ENCODE results near the gene MSH5.

The MSH5 gene

DNA sequence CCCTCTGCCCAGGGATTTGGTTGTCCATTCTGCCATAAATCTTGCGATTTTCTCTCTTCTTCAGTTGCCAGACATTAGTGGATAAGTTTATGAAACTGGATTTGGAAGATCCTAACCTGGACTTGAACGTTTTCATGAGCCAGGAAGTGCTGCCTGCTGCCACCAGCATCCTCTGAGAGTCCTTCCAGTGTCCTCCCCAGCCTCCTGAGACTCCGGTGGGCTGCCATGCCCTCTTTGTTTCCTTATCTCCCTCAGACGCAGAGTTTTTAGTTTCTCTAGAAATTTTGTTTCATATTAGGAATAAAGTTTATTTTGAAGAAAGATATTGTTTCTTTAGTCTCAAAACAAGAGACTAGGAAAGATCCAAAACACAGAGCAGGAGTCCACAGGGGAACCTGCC is 22.6 kb downstream of the MSH5 start, which contains the start of gene SAPCD1:
Gene SAPCD1, plus strand, starts transcription at position 301 of the 400 bp plus-strand sequence. CDS start 399 bp downstream, outside the sequence.
- TF ChIP-seq, protein P1, sequence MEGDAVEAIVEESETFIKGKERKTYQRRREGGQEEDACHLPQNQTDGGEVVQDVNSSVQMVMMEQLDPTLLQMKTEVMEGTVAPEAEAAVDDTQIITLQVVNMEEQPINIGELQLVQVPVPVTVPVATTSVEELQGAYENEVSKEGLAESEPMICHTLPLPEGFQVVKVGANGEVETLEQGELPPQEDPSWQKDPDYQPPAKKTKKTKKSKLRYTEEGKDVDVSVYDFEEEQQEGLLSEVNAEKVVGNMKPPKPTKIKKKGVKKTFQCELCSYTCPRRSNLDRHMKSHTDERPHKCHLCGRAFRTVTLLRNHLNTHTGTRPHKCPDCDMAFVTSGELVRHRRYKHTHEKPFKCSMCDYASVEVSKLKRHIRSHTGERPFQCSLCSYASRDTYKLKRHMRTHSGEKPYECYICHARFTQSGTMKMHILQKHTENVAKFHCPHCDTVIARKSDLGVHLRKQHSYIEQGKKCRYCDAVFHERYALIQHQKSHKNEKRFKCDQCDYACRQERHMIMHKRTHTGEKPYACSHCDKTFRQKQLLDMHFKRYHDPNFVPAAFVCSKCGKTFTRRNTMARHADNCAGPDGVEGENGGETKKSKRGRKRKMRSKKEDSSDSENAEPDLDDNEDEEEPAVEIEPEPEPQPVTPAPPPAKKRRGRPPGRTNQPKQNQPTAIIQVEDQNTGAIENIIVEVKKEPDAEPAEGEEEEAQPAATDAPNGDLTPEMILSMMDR (IDR thresholded peaks at IDR 0.05), result no peak
- no peak for TF ChIP-seq ZFX (IDR thresholded peaks at IDR 0.05; ENCODE audit: borderline replicate concordance)
- H3K27ac ChIP-seq, result peak within 1 kb of the TSS; percentile 23; the same call in 1 of the 2 replicates

DNA sequence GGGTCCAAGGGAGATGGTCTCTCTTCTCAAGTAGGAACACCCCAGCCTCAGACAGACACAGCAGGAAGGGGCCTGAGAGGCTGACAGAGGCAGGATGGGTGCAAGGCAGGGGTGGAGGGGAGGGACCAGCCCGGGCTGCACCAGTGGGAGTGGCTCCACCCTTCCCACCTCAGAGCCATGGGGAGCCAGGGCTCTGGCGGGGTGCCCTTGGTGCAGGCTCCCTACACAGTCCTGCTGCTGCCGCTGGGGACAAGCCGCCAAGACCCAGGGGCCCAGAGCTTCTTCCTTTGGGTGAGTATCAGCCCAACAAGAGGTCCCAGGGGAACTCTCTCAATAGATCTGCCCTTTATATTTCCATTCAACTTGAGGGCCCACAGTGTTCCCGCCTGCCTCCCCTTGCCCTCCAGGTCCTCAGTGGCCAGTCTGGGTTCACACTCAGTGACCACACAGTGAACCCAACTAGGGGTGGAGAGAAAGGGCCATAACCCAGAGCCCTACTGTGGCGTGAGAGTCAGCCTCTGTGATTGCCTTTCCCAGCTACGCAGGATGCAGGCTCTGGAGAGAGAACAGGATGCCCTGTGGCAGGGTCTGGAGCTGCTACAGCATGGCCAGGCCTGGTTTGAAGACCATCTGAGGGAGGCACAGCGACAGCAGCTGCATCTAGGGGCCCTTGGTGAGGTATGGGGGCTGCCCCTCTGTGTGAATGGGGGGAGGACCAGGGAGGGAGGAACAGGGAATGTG is 23.2 kb downstream of the MSH5 start:
- TF ChIP-seq, protein P1 (IDR thresholded peaks at IDR 0.05), result no peak
- no peak for TF ChIP-seq ZFX (IDR thresholded peaks at IDR 0.05; ENCODE audit: borderline replicate concordance)
- H3K27ac ChIP-seq, result peak overlapping the region; percentile 23; the same call in 1 of the 2 replicates

DNA sequence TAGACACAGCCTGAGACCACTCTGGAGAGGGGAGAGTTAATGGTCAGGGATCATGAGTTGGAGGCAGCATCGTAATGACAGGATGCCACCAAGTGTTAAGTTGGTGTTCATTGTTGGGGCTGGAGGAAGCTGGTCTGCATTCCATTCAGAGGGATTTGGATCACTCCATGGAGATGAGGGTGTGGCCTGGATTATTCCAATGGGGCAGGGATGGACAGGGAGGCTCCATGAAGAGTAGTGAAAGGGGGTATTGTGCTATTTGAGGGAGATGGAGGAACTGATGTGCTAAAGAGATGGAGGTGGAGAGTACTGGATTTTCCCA is 23.8 kb downstream of the MSH5 start:
- no peak for TF ChIP-seq ZFX (IDR thresholded peaks at IDR 0.05; ENCODE audit: borderline replicate concordance)
- TF ChIP-seq, protein P1 (IDR thresholded peaks at IDR 0.05), result no peak
- H3K27ac ChIP-seq, result peak overlapping the region; percentile 23; the same call in 1 of the 2 replicates

DNA sequence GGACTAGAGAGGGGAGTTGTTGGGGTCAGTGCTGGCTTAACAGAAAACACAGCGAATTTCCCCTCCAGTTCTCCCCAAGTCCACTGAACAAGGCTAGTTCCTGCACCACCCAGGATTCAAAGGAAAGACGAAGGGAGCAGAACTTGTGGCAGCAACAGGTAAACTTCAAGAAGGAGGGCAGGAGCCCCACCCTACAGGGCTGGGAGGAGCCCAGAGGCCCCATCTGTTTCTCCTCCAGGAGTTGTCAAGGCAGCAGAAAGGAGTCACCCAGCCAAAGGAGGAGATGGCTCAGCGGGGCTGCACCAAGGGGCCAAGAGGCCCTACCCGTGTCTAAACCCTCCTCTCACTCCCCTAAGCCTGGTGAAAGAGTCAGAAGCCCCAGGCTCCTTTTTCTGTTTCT is 24.4 kb downstream of the MSH5 start:
- TF ChIP-seq ZFX (IDR thresholded peaks at IDR 0.05; ENCODE audit: borderline replicate concordance), result no peak
- TF ChIP-seq, protein P1 (IDR thresholded peaks at IDR 0.05), result no peak
- peak overlapping the region; percentile 23; the same call in 1 of the 2 replicates for H3K27ac ChIP-seq

DNA sequence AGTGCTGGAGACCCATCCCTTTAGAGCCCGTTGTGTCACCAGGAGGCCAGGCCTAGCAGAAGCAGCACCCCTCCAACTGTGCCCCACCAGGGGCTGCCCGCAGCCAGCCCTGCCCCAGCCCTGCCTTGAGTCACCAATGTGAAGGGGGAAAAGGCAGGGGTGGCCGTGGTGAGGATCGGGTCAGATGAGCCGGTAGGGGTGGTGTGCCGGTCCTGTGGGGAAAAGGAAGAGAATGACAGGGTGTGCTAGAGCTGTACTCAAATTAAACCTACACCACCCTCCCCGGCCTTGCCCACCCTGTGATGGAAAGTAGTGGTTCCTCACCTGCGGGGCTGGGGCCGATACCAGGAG is 25.7 kb downstream of the MSH5 start:
- H3K27ac ChIP-seq, result no peak overlapping the region
- TF ChIP-seq, protein P1 (IDR thresholded peaks at IDR 0.05), result no peak
- no peak for TF ChIP-seq ZFX (IDR thresholded peaks at IDR 0.05; ENCODE audit: borderline replicate concordance)

DNA sequence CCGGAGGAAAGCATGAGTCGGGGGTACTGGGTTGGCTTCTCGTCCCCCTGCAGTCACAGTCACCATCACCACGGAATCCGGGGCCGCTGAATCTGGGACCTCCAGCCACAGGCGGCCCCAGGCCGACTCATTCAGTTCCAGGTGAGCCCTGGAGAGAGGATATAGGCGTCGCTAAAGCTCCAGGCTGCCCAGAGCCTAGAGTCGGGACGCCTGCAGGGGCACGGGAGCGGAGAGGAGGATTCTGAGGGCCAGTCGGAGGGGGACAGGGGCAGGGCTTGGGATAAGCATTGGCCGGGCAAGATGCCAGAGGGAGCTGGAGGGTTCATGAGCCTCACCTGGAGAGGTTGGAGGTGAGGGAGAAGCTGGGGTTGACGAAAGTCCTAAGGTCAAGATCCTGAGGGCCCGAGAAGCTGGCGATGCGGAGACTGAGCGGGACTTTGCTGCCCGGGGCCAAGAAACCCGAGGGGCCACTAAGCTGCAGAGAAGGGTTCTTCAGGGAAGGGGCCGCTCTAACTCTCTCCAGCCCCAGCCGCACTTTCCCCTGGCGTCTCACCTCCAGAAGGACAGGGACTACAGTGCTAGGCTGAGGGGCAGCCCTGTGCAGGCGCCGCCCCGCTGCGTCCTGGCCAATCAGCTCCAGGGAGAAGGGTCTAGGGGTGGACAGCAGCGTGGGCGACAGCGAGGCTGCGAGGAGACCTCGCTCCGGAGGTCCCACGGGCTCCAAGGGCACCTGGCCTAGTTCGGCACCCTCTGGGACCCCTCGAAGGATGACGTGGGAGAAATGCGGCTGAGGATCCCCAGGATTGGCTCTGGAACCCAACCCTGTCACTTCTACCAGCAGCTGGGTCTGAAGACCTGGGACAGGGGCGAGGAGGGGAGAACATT is 26.3 kb downstream of the MSH5 start:
- TF ChIP-seq ZFX (IDR thresholded peaks at IDR 0.05; ENCODE audit: borderline replicate concordance), result no peak
- TF ChIP-seq, protein P1 (IDR thresholded peaks at IDR 0.05), result no peak
- H3K27ac ChIP-seq, result no peak overlapping the region
